ENCODE measurements around the gene CNTNAP2.

CNTNAP2 gene

GRCh38 chr7:148149730-148150129 is 2033.1 kb downstream of the CNTNAP2 start:
- DNase-seq (ENCODE audit: low spot score) = no peak

GRCh38 chr7:148151778-148152177 is 2035.2 kb downstream of the CNTNAP2 start:
- no peak for DNase-seq (ENCODE audit: low spot score)

GRCh38 chr7:148153616-148154284 is 2037.1 kb downstream of the CNTNAP2 start:
- no peak for DNase-seq (ENCODE audit: low spot score)

GRCh38 chr7:148155000-148155399 is 2038.4 kb downstream of the CNTNAP2 start:
- DNase-seq (ENCODE audit: low spot score) = no peak

GRCh38 chr7:148155826-148156225 is 2039.2 kb downstream of the CNTNAP2 start:
- no peak for DNase-seq (ENCODE audit: low spot score)

- no peak for DNase-seq (ENCODE audit: low spot score)
Observed at GRCh38 chr7:148156233-148156632, 2039.6 kb downstream of the CNTNAP2 start.

- DNase-seq (ENCODE audit: low spot score) = no peak
Observed at GRCh38 chr7:148159331-148159730, 2042.7 kb downstream of the CNTNAP2 start.

GRCh38 chr7:148161776-148162175 is 2045.2 kb downstream of the CNTNAP2 start:
- no peak for DNase-seq (ENCODE audit: low spot score)

- no peak for DNase-seq (ENCODE audit: low spot score)
Observed at GRCh38 chr7:148162808-148163207, 2046.2 kb downstream of the CNTNAP2 start.

- no peak for DNase-seq (ENCODE audit: low spot score)
Observed at GRCh38 chr7:148163246-148163645, 2046.6 kb downstream of the CNTNAP2 start.

- no peak for DNase-seq (ENCODE audit: low spot score)
Observed at GRCh38 chr7:148172920-148173319, 2056.3 kb downstream of the CNTNAP2 start.

GRCh38 chr7:148173369-148173768 is 2056.8 kb downstream of the CNTNAP2 start:
- no peak for DNase-seq (ENCODE audit: low spot score)

GRCh38 chr7:148174376-148174775 is 2057.8 kb downstream of the CNTNAP2 start:
- no peak for DNase-seq (ENCODE audit: low spot score)

GRCh38 chr7:148175512-148175911 is 2058.9 kb downstream of the CNTNAP2 start:
- DNase-seq (ENCODE audit: low spot score) = no peak

GRCh38 chr7:148177972-148178371 is 2061.4 kb downstream of the CNTNAP2 start:
- DNase-seq (ENCODE audit: low spot score) = no peak

- no peak for DNase-seq (ENCODE audit: low spot score)
Observed at GRCh38 chr7:148180075-148180474, 2063.5 kb downstream of the CNTNAP2 start.

- DNase-seq (ENCODE audit: low spot score) = no peak
Observed at GRCh38 chr7:148182264-148182663, 2065.7 kb downstream of the CNTNAP2 start.

- no peak for DNase-seq (ENCODE audit: low spot score)
Observed at GRCh38 chr7:148185041-148185440, 2068.4 kb downstream of the CNTNAP2 start.

GRCh38 chr7:148187471-148187870 is 2070.9 kb downstream of the CNTNAP2 start:
- no peak for DNase-seq (ENCODE audit: low spot score)

GRCh38 chr7:148191391-148192065 is 2074.9 kb downstream of the CNTNAP2 start:
- DNase-seq (ENCODE audit: low spot score) = no peak

GRCh38 chr7:148192491-148192890 is 2075.9 kb downstream of the CNTNAP2 start:
- no peak for DNase-seq (ENCODE audit: low spot score)

- no peak for DNase-seq (ENCODE audit: low spot score)
Observed at GRCh38 chr7:148201992-148202391, 2085.4 kb downstream of the CNTNAP2 start.

- DNase-seq (ENCODE audit: low spot score) = no peak
Observed at GRCh38 chr7:148204639-148205304, 2088.2 kb downstream of the CNTNAP2 start.
